Measurements from ENCODE around the gene CTU2. TPM values are rescaled to one million over a fixed set of nuclear protein-coding genes. Genes with fewer than 3 reads are reported as not detected.

Gene CTU2
- total RNA-seq, 2 donors from 2014 or later: 7.8 to 23.1 TPM

DNA sequence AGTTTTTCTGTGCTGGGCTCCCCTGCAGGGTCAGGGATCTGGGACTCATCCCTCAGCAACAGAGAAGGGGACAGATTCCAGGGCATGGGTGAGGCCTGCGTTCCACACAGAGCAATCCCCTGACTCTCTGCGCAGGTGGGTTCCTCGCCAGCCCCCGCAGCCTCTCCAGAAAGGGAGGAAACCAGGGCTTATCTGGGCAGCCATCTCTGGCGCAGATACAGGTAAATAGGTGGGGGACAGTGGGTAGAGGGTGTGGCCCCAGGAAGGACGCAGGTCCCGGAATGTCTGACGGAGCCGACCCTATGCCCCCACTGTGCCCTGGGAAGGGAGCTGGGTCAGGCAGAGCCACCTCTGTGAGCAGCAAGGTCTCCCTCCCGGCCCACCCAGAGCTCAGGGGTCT, 55.5 kb downstream of the CTU2 start:
- peaks cover 39% of the 10 kb centered on the region for H3K4me1 ChIP-seq
- DNase-seq: peak; percentile 59

DNA sequence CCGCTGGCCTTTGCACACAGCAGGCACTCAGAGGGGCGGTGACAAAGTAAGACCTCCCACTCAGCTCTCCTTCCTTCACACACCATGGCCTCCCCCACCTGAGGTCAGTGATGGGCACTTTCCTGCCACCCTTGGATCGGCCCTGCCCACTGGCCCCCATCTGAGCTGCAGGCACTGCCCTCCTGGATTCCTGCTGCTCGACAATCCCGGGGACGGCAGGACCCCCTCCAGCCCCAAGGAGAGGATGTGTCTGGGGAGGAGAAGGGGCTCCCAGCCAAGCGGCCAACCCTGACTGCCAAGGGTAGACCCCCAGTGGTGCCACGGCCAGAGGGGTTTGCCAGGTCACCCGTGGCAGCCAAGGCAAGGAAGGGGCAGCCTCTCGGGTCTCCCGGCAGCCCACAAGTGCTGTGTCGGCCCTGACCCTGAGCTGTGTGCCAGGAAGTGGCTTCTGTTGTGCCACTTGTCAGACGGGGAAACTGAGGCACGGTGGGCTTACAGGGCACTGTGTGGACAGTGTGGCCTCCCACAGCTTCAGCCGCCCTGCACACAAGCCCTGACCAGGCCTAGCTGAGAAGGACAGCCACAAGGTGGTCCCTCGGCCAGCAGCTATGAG, 56.1 kb downstream of the CTU2 start:
- H3K4me1 ChIP-seq: peaks cover 39% of the 10 kb centered on the region
- no peak overlapping the region for H3K27ac ChIP-seq

More for the DNA sequence above, 55.5 kb downstream of the CTU2 start:
- TF ChIP-seq, protein P1, sequence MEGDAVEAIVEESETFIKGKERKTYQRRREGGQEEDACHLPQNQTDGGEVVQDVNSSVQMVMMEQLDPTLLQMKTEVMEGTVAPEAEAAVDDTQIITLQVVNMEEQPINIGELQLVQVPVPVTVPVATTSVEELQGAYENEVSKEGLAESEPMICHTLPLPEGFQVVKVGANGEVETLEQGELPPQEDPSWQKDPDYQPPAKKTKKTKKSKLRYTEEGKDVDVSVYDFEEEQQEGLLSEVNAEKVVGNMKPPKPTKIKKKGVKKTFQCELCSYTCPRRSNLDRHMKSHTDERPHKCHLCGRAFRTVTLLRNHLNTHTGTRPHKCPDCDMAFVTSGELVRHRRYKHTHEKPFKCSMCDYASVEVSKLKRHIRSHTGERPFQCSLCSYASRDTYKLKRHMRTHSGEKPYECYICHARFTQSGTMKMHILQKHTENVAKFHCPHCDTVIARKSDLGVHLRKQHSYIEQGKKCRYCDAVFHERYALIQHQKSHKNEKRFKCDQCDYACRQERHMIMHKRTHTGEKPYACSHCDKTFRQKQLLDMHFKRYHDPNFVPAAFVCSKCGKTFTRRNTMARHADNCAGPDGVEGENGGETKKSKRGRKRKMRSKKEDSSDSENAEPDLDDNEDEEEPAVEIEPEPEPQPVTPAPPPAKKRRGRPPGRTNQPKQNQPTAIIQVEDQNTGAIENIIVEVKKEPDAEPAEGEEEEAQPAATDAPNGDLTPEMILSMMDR (IDR thresholded peaks at IDR 0.05): no peak
- H3K4me3 ChIP-seq: no peak overlapping the region
- no peaks in the 10 kb centered on the region for H3K27me3 ChIP-seq
- H3K9ac ChIP-seq (ENCODE audit: low read depth in 2 of 2, low read length in 2 of 2): no peak overlapping the region
- intact Hi-C loops (cut with DNase I): no loop called here
- H3K27ac ChIP-seq: no peak overlapping the region
- H3K9me3 ChIP-seq: no peaks in the 10 kb centered on the region
- no peaks in the 10 kb centered on the region for H3K36me3 ChIP-seq

GRCh38 chr16:88762941-88763340, 56.6 kb downstream of the CTU2 start:
- H3K4me1 ChIP-seq: peaks cover 40% of the 10 kb centered on the region
- TF ChIP-seq, protein P1 (IDR thresholded peaks at IDR 0.05): no peak
- intact Hi-C loops (cut with DNase I): no loop called here
- H3K4me3 ChIP-seq: no peak overlapping the region
- H3K9me3 ChIP-seq: no peaks in the 10 kb centered on the region
- no peaks in the 10 kb centered on the region for H3K27me3 ChIP-seq
- no peak for DNase-seq
- no peaks in the 10 kb centered on the region for H3K36me3 ChIP-seq
- H3K27ac ChIP-seq: no peak overlapping the region
- H3K9ac ChIP-seq (ENCODE audit: low read depth in 2 of 2, low read length in 2 of 2): no peak overlapping the region

More for the DNA sequence above, 56.1 kb downstream of the CTU2 start:
- Histone ChIP-seq H3K36me3 (no peaks in the 10 kb centered on the region), H3K4me3 (no peak overlapping the region), H3K9ac (ENCODE audit: low read depth in 2 of 2, low read length in 2 of 2) (no peak overlapping the region), H3K9me3 (no peaks in the 10 kb centered on the region), H3K27me3 (no peaks in the 10 kb centered on the region)
- intact Hi-C loops (cut with DNase I): no loop called here
- DNase-seq: no peak
- TF ChIP-seq, protein P1 (IDR thresholded peaks at IDR 0.05): no peak

GRCh38 chr16:88763502-88764053, 57.3 kb downstream of the CTU2 start:
- no peak for DNase-seq
- no peaks in the 10 kb centered on the region for H3K36me3 ChIP-seq
- intact Hi-C loops (cut with DNase I): no loop called here
- H3K27me3 ChIP-seq: no peaks in the 10 kb centered on the region
- TF ChIP-seq, protein P1 (IDR thresholded peaks at IDR 0.05): no peak
- peaks cover 47% of the 10 kb centered on the region for H3K4me1 ChIP-seq
- H3K27ac ChIP-seq: no peak overlapping the region
- H3K9me3 ChIP-seq: no peaks in the 10 kb centered on the region
- H3K4me3 ChIP-seq: no peak overlapping the region
- H3K9ac ChIP-seq (ENCODE audit: low read depth in 2 of 2, low read length in 2 of 2): peak overlapping the region in 1 of 2 donors; percentile 21

GRCh38 chr16:88764080-88764479, 57.8 kb downstream of the CTU2 start:
- no peak for DNase-seq
- Histone ChIP-seq H3K9me3 (no peaks in the 10 kb centered on the region), H3K27ac (no peak overlapping the region)

More at GRCh38 chr16:88764080-88764479, 57.8 kb downstream of the CTU2 start:
- TF ChIP-seq, protein P1 (IDR thresholded peaks at IDR 0.05): no peak
- H3K9ac ChIP-seq (ENCODE audit: low read depth in 2 of 2, low read length in 2 of 2): peak overlapping the region in 1 of 2 donors; percentile 21
- no peaks in the 10 kb centered on the region for H3K36me3 ChIP-seq
- no peaks in the 10 kb centered on the region for H3K27me3 ChIP-seq
- H3K4me1 ChIP-seq: peaks cover 52% of the 10 kb centered on the region
- H3K4me3 ChIP-seq: no peak overlapping the region
- intact Hi-C loops (cut with DNase I): no loop called here
